Fibroblast of lung (primary cell): Measurements from ENCODE around the gene CYTL1.

Experiments used
- CTCF ChIP-seq, 2 donors: IDR thresholded peaks in 1 of 2; conservative IDR thresholded peaks in 1 of 2; 1 replicate in 1 of 2; 2 replicates in 1 of 2; pipeline ENCODE4 v1.5.1; 2011 to 2012; ENCODE audit warnings: low read length in 2 of 2, control low read depth in 1 of 2, inconsistent platforms in 1 of 2, low read depth in 1 of 2, mild to moderate bottlenecking in 1 of 2
- EZH2 ChIP-seq: IDR thresholded peaks from 2 replicates; pipeline ENCODE4 v1.5.1; 2012; ENCODE audit warnings: low read length, control low read depth, mild to moderate bottlenecking; ENCODE audit errors: missing control alignments

- TF ChIP-seq CTCF (conservative IDR thresholded peaks at IDR 0.05 in 1 of 2, IDR thresholded peaks at IDR 0.05 in 1 of 2; ENCODE audit: low read depth in 1 of 2, low read length in 2 of 2): no peak
- no peak for TF ChIP-seq EZH2
These were observed 35.1 kb downstream of the CYTL1 start for GRCh38 chr4:4984186-4984585.
